Measurements from ENCODE around the gene HSPA8.

DNA sequence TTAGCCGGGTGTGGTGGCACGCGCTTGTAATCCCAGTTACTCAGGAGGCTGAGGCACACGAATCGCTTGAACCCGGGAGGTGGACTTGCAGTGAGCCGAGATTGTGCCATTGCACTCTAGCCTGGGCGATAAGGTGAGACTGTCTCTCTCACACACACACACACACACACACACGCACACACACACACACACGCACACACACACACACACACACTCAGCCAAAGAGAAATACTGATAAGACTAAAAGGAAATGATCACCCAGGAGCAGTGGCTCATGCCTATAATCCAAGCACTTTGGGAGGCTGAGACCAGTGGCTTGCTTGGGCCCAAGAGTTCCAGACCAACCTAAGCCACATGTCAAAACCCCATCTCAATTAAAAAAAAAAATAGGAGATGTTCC lies 20.8 kb downstream of the HSPA8 start:
- TF ChIP-seq CTCF (IDR thresholded peaks at IDR 0.05) (no peak), POLR2A (IDR thresholded peaks at IDR 0.05) (no peak)

Data from heart left ventricle (tissue), 13 donors.